Thyroid gland (tissue), 4 donors: ENCODE data around the gene SUPT5H. TPM values are rescaled to one million over a fixed set of nuclear protein-coding genes. Genes with fewer than 3 reads are reported as not detected.
"Not testable (repeated sequence)": the region's sequence is repeated elsewhere in the genome, so short reads cannot be mapped to it uniquely, and the experiment has no call there.

Experiments
- DNase-seq, 2 donors: peaks; one replicate each; pipeline ENCODE4 v3.0.0-alpha.2; 2019
- H3K27ac ChIP-seq, 3 donors: fragments of 200-600 bp; sonication (generic); 1 replicate in 2 of 3; 2 replicates in 1 of 3; pipeline ENCODE4 v1.5.1; 2016 to 2019; ENCODE audit warnings: mild to moderate bottlenecking in 1 of 3, moderate library complexity in 1 of 3
- H3K27me3 ChIP-seq: fragments of 200-600 bp; sonication (generic); one replicate; pipeline ENCODE4 v1.5.1; 2019
- H3K36me3 ChIP-seq, 2 donors: fragments of 200-600 bp; sonication (generic); one replicate each; pipeline ENCODE4 v1.5.1; 2016 to 2019
- H3K4me1 ChIP-seq, 2 donors: fragments of 200-600 bp; sonication (generic); one replicate each; pipeline ENCODE4 v1.5.1; 2017 to 2019
- H3K4me3 ChIP-seq, 3 donors: fragments of 200-600 bp; sonication (generic); replicated peaks in 1 of 3; 1 replicate in 2 of 3; 2 replicates in 1 of 3; pipeline ENCODE4 v1.5.1; 2016; ENCODE audit warnings: mild to moderate bottlenecking in 1 of 3
- H3K9me3 ChIP-seq: fragments of 200-600 bp; sonication (generic); one replicate; pipeline ENCODE4 v1.5.1; 2017
- POLR2A ChIP-seq, 2 donors: fragments of 450-650 bp; IDR thresholded peaks; one replicate each; pipeline ENCODE4 v1.6.1; 2017; ENCODE audit warnings: antibody characterized with exemption in 2 of 2, mild to moderate bottlenecking in 2 of 2, moderate library complexity in 1 of 2
- WGBS, 2 donors: methylation state at CpG; one replicate each; pipeline ENCODE4 v1.1.5; 2017; 5-methylcytosine and 5-hydroxymethylcytosine counted together
- intact Hi-C: fragments of 100-400 bp; cut with DNase I; formaldehyde crosslinking; loops from one replicate; pipeline ENCODE4 v1.15.1; 2023
- total RNA-seq, 4 donors: library from RNA; depleted of rRNA; stranded (reverse); fragments of >200 nt; gene quantifications; one replicate each; pipeline ENCODE4 v1.2.3, GENCODE V29; 2016
- TF ChIP-seq, protein P1 (sequence below), 6 experiments: fragments of 200-600 bp in 3 of 6; fragments of 450-650 bp in 3 of 6; sonication (generic) in 3 of 6; IDR thresholded peaks; one replicate each; pipeline ENCODE4 v1.5.1; 2016 to 2019; ENCODE audit warnings: antibody characterized with exemption in 6 of 6, mild to moderate bottlenecking in 2 of 6, inconsistent platforms in 1 of 6, moderate library complexity in 1 of 6

Gene SUPT5H
- total RNA-seq, 4 donors from 2014 or later, result 93.6 to 203 (median 116) TPM

DNA sequence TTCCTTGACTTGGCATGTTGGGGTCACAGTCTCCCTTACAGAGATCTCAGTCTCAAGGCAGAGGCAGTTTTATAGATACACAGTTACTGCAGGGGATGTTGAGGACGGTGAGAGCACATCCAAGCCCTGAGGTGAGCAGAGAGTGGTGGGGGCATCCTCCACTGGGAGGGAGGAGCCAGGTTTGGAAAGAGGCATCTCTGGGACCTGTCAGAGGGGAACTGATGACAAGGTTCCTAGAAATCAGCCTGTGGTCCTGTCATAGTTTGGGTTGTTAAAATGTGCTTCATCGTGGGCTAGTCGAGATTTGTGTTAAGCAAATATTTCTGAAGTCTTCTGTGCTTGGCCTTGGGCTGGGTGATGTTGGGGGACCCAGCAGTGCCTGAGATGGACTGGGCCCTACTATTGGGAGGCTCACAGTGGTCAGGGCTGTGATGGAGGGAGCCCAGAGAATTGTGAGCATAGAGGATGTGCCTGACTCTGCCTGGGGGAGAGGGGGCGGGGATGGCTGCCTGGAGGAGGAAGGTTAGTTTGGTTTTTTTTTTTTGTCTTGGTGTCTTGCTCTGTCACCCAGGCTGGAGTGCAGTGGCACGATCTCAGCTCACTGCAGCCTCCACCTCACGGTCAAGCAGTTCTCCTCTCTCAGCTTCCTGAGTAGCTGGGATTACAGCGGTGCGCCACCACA, 3.9 kb downstream of the SUPT5H start:
- DNase-seq, result no peak
- Histone ChIP-seq H3K27me3 (no peaks in the 10 kb centered on the region), H3K27ac (no peak overlapping the region), H3K4me1 (peaks cover 19 to 25% of the 10 kb centered on the region in 2 donors), H3K9me3 (no peaks in the 10 kb centered on the region), H3K4me3 (no peak overlapping the region), H3K36me3 (peaks cover 5 to 8% of the 10 kb centered on the region in 2 donors)
- 79 to 88% methylated on average over 8 of the region's 8 CpGs for WGBS, 2 donors
- TF ChIP-seq POLR2A (IDR thresholded peaks at IDR 0.05), result no peak
- TF ChIP-seq, protein P1, sequence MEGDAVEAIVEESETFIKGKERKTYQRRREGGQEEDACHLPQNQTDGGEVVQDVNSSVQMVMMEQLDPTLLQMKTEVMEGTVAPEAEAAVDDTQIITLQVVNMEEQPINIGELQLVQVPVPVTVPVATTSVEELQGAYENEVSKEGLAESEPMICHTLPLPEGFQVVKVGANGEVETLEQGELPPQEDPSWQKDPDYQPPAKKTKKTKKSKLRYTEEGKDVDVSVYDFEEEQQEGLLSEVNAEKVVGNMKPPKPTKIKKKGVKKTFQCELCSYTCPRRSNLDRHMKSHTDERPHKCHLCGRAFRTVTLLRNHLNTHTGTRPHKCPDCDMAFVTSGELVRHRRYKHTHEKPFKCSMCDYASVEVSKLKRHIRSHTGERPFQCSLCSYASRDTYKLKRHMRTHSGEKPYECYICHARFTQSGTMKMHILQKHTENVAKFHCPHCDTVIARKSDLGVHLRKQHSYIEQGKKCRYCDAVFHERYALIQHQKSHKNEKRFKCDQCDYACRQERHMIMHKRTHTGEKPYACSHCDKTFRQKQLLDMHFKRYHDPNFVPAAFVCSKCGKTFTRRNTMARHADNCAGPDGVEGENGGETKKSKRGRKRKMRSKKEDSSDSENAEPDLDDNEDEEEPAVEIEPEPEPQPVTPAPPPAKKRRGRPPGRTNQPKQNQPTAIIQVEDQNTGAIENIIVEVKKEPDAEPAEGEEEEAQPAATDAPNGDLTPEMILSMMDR (IDR thresholded peaks at IDR 0.05), result no peak
- intact Hi-C loops, result loop anchor here (10.0 kb wide), 1 partner anchor 86 kb away; the partner anchor contains the start of gene EID2B

DNA sequence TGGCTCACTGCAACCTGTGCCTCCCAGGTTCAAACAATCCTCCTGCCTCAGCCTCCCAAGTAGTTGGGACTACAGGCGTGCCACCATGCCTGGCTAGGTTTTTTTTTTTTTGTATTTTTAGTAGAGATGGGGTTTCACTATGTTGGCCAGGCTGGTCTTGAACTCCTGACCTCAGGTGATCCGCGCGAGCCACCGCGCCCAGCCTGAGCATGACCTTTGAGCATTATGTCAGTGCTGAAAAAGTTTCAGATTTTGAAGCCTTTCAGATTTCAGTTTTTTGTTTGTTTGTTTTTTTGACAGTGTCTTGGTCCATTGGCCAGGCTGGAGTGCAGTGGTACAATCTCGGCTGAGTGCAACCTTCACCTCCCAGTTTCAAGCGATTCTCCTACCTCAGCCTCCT, 5.9 kb downstream of the SUPT5H start:
- Histone ChIP-seq H3K4me1 (peaks cover 9 to 24% of the 10 kb centered on the region in 2 donors), H3K36me3 (peaks cover 5 to 14% of the 10 kb centered on the region in 2 donors)
- H3K9me3 ChIP-seq, intact Hi-C loops, DNase-seq, H3K27me3 ChIP-seq, H3K27ac ChIP-seq, H3K4me3 ChIP-seq: not testable (repeated sequence)
- 96 to 97% methylated on average over 8 of the region's 8 CpGs for WGBS, 2 donors

DNA sequence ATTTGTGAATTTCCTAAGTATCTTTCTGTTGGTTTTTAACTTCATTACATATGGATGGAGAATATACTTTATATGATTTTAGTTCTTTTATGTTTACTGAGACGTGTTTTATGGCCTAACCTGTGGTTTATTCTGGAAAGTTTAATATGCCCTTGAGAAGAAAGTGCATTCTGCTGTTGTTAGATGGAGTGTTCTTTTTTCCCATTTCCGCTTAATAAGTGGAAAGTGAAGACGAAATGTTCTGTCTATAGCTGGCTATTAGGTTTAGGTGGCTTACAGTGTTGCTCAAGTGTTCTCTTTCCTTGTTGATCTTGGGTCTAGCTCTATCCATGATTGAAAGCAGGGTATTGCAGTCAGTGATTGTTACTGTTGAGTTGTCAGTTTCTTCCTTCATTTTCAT, 18.0 kb downstream of the SUPT5H start:
- Histone ChIP-seq H3K4me3 (no peak overlapping the region), H3K4me1 (no peaks in the 10 kb centered on the region), H3K36me3 (peaks cover 61 to 77% of the 10 kb centered on the region in 2 donors), H3K9me3 (no peaks in the 10 kb centered on the region), H3K27ac (no peak overlapping the region), H3K27me3 (no peaks in the 10 kb centered on the region)
- TF ChIP-seq POLR2A (IDR thresholded peaks at IDR 0.05), result no peak
- TF ChIP-seq, protein P1 (IDR thresholded peaks at IDR 0.05), result no peak
- intact Hi-C loops, result no loop called here
- no peak for DNase-seq
- 72 to 94% methylated on average over 3 of the region's 3 CpGs for WGBS, 2 donors

DNA sequence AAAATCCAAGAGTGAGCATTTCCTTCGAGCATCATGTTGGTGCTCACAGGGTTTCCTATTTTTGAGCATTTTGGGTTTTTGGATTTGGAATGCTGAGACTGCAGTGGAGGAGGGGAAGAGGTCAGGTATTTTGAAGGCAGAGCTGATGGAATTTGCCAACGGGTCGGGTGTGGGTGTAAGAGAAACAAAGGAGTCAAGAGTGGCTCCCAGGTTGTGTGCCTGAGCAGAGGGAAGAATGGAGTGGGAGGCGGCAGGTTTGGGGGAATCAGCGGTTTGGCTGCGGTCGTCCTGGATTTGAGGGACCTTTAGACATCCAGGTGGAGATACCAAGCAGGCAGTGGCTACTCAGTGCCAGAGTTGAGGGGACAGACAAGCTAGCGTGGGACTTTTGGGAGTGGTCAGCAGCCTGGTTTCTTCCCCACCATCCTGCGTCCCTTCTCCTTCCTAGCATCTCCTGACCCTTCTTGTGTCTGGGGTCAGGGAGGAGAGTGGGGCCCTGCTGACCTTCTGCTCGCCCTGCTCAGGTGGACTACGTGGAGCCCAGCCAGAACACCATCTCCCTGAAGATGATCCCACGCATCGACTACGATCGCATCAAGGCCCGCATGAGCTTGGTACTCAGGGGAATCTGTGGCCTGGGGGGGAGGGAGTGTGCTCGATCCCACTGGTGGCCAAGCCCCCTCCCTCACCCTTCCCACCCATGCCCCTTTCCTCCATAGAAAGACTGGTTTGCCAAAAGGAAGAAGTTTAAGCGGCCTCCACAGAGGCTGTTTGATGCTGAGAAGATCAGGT, 20.8 kb downstream of the SUPT5H start:
- Histone ChIP-seq H3K27ac (no peak overlapping the region), H3K4me3 (no peak overlapping the region), H3K4me1 (no peaks in the 10 kb centered on the region), H3K9me3 (no peaks in the 10 kb centered on the region), H3K36me3 (peaks cover 64 to 78% of the 10 kb centered on the region in 2 donors), H3K27me3 (no peaks in the 10 kb centered on the region)
- intact Hi-C loops, result no loop called here
- WGBS, 2 donors, result 95 to 97% methylated on average over 18 of the region's 18 CpGs
- no peak for TF ChIP-seq POLR2A (IDR thresholded peaks at IDR 0.05)
- TF ChIP-seq, protein P1 (IDR thresholded peaks at IDR 0.05), result no peak
- DNase-seq, result no peak

DNA sequence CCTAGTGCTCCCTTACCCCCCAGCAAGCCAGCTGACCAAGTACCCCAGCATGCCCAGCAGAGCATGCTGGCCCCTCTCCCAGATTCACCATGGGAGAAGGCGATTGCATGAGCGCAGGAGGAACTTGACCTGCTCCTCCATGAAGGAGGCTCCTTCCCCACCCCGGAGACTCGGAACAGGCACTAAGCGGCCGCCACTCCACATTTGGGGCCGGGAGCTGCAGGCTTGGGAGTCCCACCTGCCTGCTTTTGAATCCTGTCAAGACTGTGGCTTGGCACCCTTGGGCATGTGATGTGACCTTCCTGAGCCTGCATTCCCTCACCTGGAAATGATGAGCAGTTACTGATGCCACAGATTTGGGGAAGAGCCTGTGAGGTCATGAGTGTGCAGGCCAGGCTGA, 22.6 kb downstream of the SUPT5H start:
- Histone ChIP-seq H3K4me3 (no peak overlapping the region), H3K36me3 (peaks cover 82 to 92% of the 10 kb centered on the region in 2 donors), H3K4me1 (no peaks in the 10 kb centered on the region), H3K27me3 (no peaks in the 10 kb centered on the region), H3K27ac (no peak overlapping the region), H3K9me3 (no peaks in the 10 kb centered on the region)
- DNase-seq, result no peak
- intact Hi-C loops, result no loop called here
- 86 to 97% methylated on average over 5 to 6 of the region's 7 CpGs for WGBS, 2 donors
- TF ChIP-seq, protein P1 (IDR thresholded peaks at IDR 0.05), result no peak
- TF ChIP-seq POLR2A (IDR thresholded peaks at IDR 0.05), result no peak
